HepG2 (cell line): ENCODE data around the gene GABRB3.

Experiments
- ASH2L ChIP-seq: fragments of 300-600, 200-600 bp; sonication (generic); IDR thresholded peaks from 2 replicates; pipeline ENCODE4 v1.7.0; 2017; ENCODE audit warnings: low read depth, mild to moderate bottlenecking, moderate library complexity, mixed read lengths, low read length; ENCODE audit not compliant: insufficient read length
- ELF4 ChIP-seq: sonication (generic); formaldehyde crosslinking; IDR thresholded peaks from 2 replicates; pipeline ENCODE4 v1.5.0; 2020; ENCODE audit warnings: missing genetic modification reagents, mild to moderate bottlenecking, moderate library complexity, borderline replicate concordance
- GMEB2 ChIP-seq: IDR thresholded peaks from 2 replicates; pipeline ENCODE4 v1.6.1; 2016; ENCODE audit warnings: missing biosample characterization, missing genetic modification reagents, low read depth
- POLR2AphosphoS5 ChIP-seq: IDR thresholded peaks from 2 replicates; pipeline ENCODE4 v1.6.1; 2012; ENCODE audit warnings: low read depth, low read length
- REST ChIP-seq, 2 experiments: IDR thresholded peaks; 2 replicates each; pipeline ENCODE4 v1.6.1; 2011 to 2012; ENCODE audit warnings: low read length in 2 of 2, borderline replicate concordance in 1 of 2, low read depth in 1 of 2, mild to moderate bottlenecking in 1 of 2, moderate library complexity in 1 of 2
- SNAI1 ChIP-seq: sonication (generic); formaldehyde crosslinking; IDR thresholded peaks from 2 replicates; pipeline ENCODE4 v1.5.0; 2020; ENCODE audit warnings: mild to moderate bottlenecking, missing genetic modification reagents, borderline replicate concordance
- SUZ12 ChIP-seq: fragments of 150-350 bp; IDR thresholded peaks from 2 replicates; pipeline ENCODE4 v1.6.1; 2014; ENCODE audit warnings: low read depth, low read length
- TARDBP ChIP-seq: sonication (generic); formaldehyde crosslinking; IDR thresholded peaks from 2 replicates; pipeline ENCODE4 v1.8.0; 2022; ENCODE audit warnings: mild to moderate bottlenecking, missing genetic modification reagents

GRCh38 chr15:26690778-26691177 lies 82.1 kb downstream of the GABRB3 start:
- TF ChIP-seq GMEB2 (CRISPR knock-in tag) (no peak), ELF4 (CRISPR knock-in tag) (no peak), ASH2L (no peak), SUZ12 (no peak), REST (IDR thresholded peaks at IDR 0.05; ENCODE audit: borderline replicate concordance in 1 of 2, low read depth in 1 of 2, low read length in 2 of 2) (no peak), TARDBP (no peak), SNAI1 (CRISPR knock-in tag) (no peak), POLR2AphosphoS5 (no peak)
